Measurements from ENCODE around the gene TAF1C.
"Not testable (repeated sequence)": the region's sequence is repeated elsewhere in the genome, so short reads cannot be mapped to it uniquely, and the experiment has no call there.

Gene TAF1C, protein sequence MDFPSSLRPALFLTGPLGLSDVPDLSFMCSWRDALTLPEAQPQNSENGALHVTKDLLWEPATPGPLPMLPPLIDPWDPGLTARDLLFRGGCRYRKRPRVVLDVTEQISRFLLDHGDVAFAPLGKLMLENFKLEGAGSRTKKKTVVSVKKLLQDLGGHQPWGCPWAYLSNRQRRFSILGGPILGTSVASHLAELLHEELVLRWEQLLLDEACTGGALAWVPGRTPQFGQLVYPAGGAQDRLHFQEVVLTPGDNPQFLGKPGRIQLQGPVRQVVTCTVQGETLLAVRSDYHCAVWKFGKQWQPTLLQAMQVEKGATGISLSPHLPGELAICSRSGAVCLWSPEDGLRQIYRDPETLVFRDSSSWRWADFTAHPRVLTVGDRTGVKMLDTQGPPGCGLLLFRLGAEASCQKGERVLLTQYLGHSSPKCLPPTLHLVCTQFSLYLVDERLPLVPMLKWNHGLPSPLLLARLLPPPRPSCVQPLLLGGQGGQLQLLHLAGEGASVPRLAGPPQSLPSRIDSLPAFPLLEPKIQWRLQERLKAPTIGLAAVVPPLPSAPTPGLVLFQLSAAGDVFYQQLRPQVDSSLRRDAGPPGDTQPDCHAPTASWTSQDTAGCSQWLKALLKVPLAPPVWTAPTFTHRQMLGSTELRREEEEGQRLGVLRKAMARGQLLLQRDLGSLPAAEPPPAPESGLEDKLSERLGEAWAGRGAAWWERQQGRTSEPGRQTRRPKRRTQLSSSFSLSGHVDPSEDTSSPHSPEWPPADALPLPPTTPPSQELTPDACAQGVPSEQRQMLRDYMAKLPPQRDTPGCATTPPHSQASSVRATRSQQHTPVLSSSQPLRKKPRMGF

GRCh38 chr16:84186685-84187437 is at the start of gene TAF1C:
TAF1C (minus strand) TSS chr16:84187057; CDS start chr16:84184988, 2,069 bp downstream.
- DNase-seq: peak; percentile 93

GRCh38 chr16:84234321-84235241 is 47.7 kb upstream of the TAF1C start:
- DNase-seq: no peak

GRCh38 chr16:84233748-84234147 is 46.9 kb upstream of the TAF1C start:
- DNase-seq: no peak

DNA sequence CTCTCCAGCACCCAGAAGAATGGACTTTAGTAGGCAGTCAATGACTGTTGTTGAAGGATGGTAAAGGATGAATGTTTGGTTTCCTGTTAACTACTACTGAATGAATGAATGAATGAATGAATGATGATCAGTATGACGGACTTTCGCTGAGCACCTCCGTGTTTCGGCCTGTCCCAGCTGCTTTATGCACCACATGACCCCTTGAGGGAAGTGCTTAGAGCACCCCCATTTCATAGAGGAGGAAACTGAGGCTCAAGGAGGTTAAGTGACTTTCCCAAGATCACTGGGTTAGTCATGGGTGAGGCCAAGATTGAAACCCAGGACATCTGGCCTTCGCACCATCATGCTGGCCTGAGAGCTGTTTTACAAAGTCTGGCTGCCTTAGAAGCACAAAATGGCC is 46.1 kb upstream of the TAF1C start:
- no peak for DNase-seq

DNA sequence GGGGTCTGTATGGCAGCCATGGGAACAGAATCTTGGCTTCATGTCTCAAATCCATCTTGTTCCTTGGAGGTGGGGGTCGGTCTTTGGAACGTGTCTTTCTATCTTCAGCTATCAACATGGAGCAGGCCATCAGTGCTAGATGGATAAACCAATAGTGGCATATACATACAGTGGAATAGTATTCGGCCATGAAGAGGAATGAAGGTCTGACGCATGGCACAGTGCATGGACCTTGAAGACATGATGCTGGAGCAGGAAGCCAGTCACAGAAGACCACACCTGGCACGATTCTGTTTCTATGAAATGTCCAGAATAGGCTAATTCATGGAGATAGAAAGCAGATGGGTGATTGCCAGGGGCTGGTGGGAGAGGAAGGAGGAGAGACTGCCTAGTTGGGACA is 45.2 kb upstream of the TAF1C start:
- DNase-seq: no peak

- DNase-seq: no peak
These were observed 42.6 kb upstream of the TAF1C start for GRCh38 chr16:84229471-84229870.

DNA sequence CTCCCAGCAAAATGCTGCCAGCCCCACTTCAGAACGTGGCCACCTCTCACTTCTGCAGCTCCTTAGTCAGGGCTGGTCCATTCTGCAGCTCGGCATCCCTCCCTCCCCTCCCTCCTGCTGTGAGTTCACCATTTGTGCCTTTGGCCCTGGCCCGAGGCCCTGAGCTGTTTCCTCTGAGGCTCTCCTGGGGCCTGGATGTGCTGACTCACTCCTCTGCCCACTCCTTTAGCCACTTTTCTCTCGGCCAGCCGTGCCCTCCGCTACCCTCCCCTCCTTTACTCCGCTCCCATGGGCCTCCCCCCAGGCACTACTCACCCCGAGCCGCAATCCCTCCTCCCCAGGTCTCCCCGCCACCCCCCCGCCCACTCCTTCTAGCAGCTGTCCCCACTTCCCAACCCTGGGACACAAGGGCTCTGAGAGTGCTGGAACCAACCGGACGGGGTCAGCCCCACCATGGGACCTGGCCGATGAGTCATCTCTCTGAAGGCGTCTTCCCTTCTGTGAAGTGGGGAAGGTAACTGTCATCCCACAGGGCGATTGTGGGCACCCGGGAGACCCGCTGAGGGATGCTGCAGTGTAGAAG is 41.5 kb upstream of the TAF1C start:
- peak; percentile 46 for DNase-seq

GRCh38 chr16:84227548-84227947 is 40.7 kb upstream of the TAF1C start:
- DNase-seq: no peak

DNA sequence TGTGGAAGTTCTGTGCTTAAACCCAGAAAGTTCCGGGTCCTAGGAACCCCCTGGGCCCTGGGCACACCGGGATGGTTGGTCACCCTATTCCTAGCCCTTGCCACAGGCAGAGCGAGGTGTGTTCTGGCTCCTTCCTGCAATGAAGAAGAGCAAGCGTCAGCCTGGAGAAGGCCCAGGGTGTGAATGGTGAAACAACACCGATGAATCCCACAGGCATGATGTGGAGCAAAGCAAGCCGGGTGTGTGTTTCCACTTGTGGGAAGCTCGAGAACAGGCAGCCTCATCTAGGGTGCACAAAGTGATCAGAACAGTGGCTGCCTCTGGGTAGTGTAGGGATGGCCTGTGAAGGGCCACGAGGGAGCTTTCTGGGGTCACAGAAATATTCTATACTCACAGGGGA is 39.2 kb upstream of the TAF1C start:
- DNase-seq: no peak

DNA sequence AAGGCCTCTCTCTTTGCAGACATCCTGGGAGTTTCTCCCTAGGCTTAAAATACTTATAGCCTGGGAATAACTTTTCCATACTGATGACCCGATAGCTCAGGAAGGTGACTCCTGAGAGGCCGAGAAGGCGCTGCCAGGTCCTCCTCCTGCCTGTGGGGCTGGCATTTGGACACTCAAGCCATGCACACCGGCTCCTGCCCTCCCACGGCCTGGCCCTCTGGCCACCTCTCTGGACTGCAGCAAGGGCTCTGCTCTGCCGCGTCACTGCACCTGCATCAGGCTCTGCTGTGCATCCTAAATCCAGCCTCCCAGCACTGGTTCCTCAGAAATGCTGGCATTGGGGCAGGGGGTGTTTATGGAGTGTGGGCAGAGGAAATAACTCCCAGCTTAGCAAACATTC is 38.7 kb upstream of the TAF1C start:
- no peak for DNase-seq

GRCh38 chr16:84225126-84225525 is 38.3 kb upstream of the TAF1C start:
- DNase-seq: no peak

DNA sequence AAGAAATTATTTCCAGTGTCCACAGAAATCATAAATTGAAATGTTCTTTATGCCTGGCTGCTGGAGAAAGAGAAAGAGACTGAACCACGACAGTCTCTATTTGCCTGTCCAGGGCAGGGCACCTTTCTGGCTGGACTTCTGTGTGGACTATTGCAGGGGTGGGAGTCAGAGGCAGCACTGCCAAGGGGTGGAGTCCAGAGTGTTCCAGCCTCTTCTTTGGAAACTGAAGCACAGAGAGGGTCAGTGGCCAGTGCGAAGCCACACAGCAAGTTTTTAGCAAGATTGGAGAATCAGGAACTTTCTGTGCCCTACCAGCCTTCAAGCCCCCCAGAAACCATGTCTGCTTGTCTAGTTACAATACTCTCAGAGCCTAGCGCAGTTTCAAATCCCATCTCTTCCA is 37.7 kb upstream of the TAF1C start:
- no peak for DNase-seq

DNA sequence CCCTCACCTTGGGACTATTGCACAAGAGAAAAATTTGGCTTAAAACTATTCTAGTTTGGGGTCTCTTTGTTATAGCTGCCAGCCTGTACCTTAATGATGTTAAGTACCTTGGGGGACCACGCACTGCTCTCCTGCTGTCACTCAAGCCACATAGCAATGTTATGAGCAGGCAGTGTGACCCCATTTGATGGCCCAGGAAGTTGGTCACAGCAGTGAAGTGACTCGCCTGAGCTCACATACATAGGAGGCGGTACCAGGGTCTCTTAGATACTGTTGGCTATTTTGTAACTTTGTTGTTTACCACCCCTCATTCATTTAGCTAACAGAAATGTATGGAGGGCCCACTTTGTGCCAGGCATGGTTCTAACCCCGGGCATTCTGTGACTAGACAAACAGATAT is 36.6 kb upstream of the TAF1C start:
- DNase-seq: no peak

DNA sequence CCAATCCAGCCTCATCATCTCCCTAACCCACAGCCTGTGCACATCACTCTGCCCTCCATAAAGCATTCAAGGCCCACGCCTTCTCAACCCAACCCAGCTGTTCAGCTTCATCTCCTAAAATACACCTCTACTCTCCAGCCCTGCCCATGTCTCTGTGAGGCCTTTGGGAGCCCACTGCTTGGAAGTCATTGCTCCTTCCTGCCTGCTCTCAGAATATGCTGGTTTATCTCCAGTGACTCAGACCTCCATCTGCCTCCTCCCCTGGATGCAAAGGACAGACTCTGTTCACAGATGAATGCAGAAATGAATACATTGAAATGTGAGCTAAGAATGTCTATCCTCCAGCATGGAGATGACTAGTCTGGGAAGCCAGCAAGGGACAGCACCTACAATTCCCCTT is 34.0 kb upstream of the TAF1C start:
- no peak for DNase-seq

- no peak for DNase-seq
These were observed 32.1 kb upstream of the TAF1C start for GRCh38 chr16:84218956-84219355.

GRCh38 chr16:84218176-84218823 is 31.4 kb upstream of the TAF1C start:
- DNase-seq: peak; percentile 28

DNA sequence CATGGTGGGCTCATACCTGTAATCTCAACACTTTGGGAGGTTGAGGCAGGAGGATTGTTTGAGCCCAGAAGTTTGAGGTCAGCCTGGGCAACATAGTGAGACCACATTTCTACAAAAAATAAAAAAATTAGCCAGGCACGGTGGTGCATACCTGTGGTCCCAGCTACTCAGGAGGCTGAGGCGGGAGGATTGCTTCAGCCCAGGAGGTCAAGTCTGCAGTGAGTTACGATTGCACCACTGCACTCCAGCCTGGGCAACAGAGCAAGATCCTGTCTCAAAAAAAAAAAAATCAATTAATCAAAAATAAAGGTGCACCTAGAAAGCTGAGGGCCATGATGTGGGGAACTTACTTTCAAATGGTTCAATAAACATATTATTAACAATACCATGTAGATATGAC is 29.3 kb upstream of the TAF1C start:
- DNase-seq: not testable (repeated sequence)

DNA sequence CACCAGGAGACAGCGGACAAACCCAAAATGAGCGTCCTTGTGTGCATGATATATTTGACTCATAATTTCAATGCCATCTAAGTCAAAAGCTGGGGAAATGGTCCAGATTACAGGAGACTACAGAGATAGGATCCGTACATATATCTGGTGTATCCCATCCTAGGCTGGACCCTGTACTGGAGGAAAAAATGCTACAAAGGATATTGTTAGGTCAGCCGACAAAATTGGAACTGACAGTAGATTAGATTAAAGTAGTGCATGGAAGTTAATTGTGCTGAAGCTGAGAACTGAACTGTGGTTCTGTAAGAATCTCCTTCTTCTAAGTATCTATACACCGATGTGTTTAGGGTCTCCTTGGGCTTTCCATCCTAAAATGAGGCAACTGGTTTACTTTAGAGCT is 28.7 kb upstream of the TAF1C start:
- DNase-seq: no peak

- DNase-seq: no peak
These were observed 27.7 kb upstream of the TAF1C start for GRCh38 chr16:84214451-84215066.

DNA sequence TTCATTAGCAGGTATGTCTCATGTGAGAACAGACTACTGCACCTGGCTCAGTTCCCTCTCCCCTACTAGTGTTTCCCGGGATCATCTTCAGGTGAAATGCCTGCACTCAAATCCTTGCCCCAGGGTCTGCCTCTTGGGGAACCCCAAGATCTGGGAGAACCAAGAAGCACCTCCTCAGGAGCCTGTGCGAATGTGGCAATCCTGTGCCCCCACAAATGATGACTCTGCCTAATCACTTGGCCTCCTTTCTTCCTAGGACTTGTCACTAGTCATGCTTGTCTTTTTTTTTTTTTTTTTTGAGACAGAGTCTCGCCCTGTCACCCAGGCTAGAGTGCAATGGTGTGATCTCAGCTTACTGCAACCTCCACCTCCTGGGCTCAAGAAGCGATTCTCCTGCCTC is 25.8 kb upstream of the TAF1C start:
- no peak for DNase-seq

DNA sequence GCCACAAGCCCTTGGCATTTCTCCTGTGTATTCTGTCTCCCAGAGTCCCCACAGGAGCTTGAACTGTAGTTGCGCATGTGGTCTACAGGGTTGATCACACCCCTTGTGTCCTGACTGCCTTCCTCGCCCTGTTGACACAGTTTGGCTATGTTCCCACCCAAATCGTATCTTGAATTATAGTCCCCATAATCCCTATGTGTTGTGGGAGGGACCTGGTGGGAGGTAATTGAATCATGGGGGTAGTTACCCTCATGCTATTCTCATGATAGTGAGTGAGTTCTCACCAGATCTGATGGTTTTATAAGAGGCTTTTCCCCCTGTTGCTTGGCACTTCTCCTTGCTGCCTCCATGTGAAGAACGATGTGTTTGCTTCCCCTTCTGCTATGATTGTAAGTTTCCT is 25.3 kb upstream of the TAF1C start:
- no peak for DNase-seq
